ENCODE measurements around the gene TIGD1. TPM values are rescaled to one million over a fixed set of nuclear protein-coding genes. Genes with fewer than 3 reads are reported as not detected.

Gene TIGD1
- total RNA-seq, 1 donor from 2014 or later, result 3.9 TPM

DNA sequence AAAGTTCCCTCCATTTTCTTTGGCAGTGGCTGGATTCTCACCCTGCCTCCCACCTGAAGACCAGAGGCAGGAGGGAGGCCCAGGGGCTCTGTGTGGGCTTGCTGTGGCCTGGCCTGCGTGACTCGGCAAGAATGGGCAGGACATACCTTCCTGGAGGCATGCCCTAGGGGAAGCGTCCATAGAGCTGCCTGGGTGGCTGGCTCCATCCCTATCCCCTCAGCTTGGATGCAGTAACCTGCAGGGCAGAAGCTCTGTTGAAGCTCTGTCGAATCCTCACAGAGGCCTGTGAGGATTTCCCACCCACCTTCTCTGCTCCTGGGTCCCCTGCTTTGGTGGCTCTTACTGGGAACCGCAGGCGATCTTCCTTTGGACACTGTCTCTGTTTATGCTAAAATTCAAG is 31.5 kb downstream of the TIGD1 start:
- no peak for ATAC-seq
- H3K27me3 ChIP-seq, result peaks cover 41% of the 10 kb centered on the region
- peaks cover 9% of the 10 kb centered on the region for H3K4me1 ChIP-seq
- H3K27ac ChIP-seq, result no peak overlapping the region
- H3K36me3 ChIP-seq, result no peaks in the 10 kb centered on the region
- H3K9me3 ChIP-seq, result no peaks in the 10 kb centered on the region
- TF ChIP-seq CTCF (IDR thresholded peaks at IDR 0.05), result no peak
- DNase-seq, result no peak
- H3K4me3 ChIP-seq, result no peak overlapping the region
- intact Hi-C loops (cut with DNase I), result no loop called here

GRCh38 chr2:232516551-232516950 is 33.8 kb downstream of the TIGD1 start:
- peaks cover 18% of the 10 kb centered on the region for H3K27me3 ChIP-seq
- H3K9me3 ChIP-seq, result no peaks in the 10 kb centered on the region
- H3K27ac ChIP-seq, result no peak overlapping the region
- ATAC-seq, result no peak
- no peak overlapping the region for H3K4me3 ChIP-seq
- intact Hi-C loops (cut with DNase I), result no loop called here
- no peak for DNase-seq
- no peaks in the 10 kb centered on the region for H3K4me1 ChIP-seq
- H3K36me3 ChIP-seq, result no peaks in the 10 kb centered on the region
- TF ChIP-seq CTCF (IDR thresholded peaks at IDR 0.05), result no peak

DNA sequence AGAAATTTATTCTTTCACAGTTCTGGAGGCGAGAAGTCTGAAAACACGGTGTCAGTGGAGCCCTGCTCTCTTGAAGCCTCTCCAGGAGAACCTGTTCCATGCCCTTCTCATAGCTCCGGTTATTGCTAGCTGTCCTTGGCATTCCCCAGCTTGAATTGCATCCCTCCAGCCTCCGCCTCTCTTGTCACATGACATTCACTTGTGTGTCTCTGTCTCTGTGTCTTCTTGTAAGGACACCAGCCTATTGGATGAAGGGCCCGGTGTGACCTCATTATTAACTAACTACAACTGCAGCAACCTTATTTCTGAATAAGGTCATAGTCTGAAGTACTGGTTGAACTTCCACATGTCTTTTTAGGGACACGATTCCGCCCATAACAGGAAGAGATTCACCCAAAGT is 34.7 kb downstream of the TIGD1 start:
- ATAC-seq (no peak), DNase-seq (no peak)
- Histone ChIP-seq H3K4me3 (no peak overlapping the region), H3K27ac (no peak overlapping the region), H3K4me1 (no peaks in the 10 kb centered on the region), H3K9me3 (no peaks in the 10 kb centered on the region), H3K36me3 (no peaks in the 10 kb centered on the region), H3K27me3 (peaks cover 9% of the 10 kb centered on the region)
- intact Hi-C loops (cut with DNase I), result no loop called here
- TF ChIP-seq CTCF (IDR thresholded peaks at IDR 0.05), result no peak

- ATAC-seq (no peak), DNase-seq (no peak)
- Histone ChIP-seq H3K27me3 (no peaks in the 10 kb centered on the region), H3K9me3 (no peaks in the 10 kb centered on the region), H3K27ac (no peak overlapping the region), H3K4me1 (no peaks in the 10 kb centered on the region), H3K4me3 (no peak overlapping the region), H3K36me3 (no peaks in the 10 kb centered on the region)
- TF ChIP-seq CTCF (IDR thresholded peaks at IDR 0.05), result no peak
- intact Hi-C loops (cut with DNase I), result no loop called here
Observed at GRCh38 chr2:232513353-232513752, 37.0 kb downstream of the TIGD1 start.

- no peaks in the 10 kb centered on the region for H3K36me3 ChIP-seq
- no peaks in the 10 kb centered on the region for H3K9me3 ChIP-seq
- no peak for DNase-seq
- H3K4me3 ChIP-seq, result no peak overlapping the region
- H3K27ac ChIP-seq, result no peak overlapping the region
- intact Hi-C loops (cut with DNase I), result no loop called here
- H3K27me3 ChIP-seq, result no peaks in the 10 kb centered on the region
- ATAC-seq, result no peak
- no peaks in the 10 kb centered on the region for H3K4me1 ChIP-seq
- no peak for TF ChIP-seq CTCF (IDR thresholded peaks at IDR 0.05)
Observed at GRCh38 chr2:232512602-232513001, 37.8 kb downstream of the TIGD1 start.

DNA sequence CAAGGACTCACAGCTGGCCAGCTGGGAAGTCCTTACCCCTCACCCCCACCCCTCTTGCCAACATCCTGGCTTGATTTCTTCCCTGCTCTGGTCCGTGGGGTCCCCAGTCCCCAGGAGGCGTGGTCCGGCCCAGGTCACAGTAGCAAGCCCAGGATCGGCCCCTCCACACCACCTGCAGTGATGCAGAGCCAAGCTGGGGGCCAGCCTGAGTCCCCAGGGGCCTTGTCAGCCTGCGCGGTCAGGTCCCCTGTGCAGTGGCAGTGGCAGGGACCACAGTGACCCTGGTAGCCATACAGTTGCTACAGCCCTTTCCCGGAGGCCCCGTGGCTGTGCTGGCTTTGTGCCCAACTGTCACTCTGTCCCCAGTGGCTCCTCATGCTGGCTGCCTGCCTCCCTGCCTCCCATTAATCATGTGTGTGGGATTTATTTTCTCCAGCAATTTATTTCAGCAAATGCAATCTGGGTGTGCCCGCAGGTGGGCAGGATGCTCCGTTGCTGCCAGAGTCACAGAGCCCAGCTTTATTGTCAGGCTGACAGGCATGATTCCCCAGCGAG is 38.9 kb downstream of the TIGD1 start:
- DNase-seq (no peak), ATAC-seq (no peak)
- no peaks in the 10 kb centered on the region for H3K4me1 ChIP-seq
- no peaks in the 10 kb centered on the region for H3K36me3 ChIP-seq
- H3K9me3 ChIP-seq, result no peaks in the 10 kb centered on the region
- intact Hi-C loops (cut with DNase I), result no loop called here
- no peak overlapping the region for H3K27ac ChIP-seq
- H3K27me3 ChIP-seq, result peaks cover 11% of the 10 kb centered on the region
- TF ChIP-seq CTCF (IDR thresholded peaks at IDR 0.05), result no peak
- no peak overlapping the region for H3K4me3 ChIP-seq
